Renal pelvis (tissue), 4 donors: ENCODE measurements around the gene HACD2. TPM values are rescaled to one million over a fixed set of nuclear protein-coding genes. Genes with fewer than 3 reads are reported as not detected.

Experiments used
- DNase-seq: peaks from one replicate; pipeline ENCODE4 v3.0.0-alpha.2; 2013
- polyA plus RNA-seq, 3 donors: library from polyadenylated mRNA; unstranded; fragments of 120-200 nt; gene quantifications; one replicate each; pipeline ENCODE4 v1.2.1, GENCODE V29; 2013; ENCODE audit not compliant: insufficient read length in 3 of 3

HACD2 gene
- polyA plus RNA-seq, 3 donors: 39.7 to 52.9 (median 50.8) TPM

DNA sequence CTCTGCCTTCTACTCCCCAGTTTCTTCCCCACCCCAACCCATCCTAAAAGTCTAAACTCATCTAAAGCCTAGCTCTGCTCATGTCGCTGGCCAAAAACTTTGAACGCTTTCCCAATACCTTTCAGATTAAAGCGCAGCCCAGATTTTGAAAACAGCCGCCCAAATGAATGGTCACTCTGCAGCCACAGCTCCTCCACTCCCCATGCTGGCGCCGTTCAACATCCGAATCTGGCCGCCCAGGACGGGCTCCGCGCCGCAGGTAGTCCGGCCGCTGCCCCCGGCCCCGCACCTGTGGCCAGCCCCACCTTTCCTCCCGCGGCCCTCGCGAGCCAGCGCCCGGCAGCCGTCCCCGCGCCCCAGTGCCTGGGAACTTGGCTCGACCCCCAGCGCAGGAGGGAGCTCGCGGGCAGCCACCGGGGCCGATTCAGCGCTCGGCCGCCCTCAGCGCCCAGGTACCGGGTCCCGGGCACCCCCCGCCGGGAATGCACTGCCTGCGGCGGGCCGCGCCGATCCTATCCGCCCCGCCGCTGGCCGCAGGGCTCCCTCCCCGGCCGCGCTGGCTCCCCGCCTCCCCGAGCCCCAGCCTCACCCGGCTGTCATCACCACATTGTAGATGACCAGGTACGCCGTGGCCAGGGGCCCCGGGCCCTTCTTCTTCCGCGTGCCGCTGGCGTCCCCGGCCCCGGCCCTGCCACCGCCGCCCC lies 417 bp downstream of the HACD2 start:
- peak; percentile 38 for DNase-seq

DNA sequence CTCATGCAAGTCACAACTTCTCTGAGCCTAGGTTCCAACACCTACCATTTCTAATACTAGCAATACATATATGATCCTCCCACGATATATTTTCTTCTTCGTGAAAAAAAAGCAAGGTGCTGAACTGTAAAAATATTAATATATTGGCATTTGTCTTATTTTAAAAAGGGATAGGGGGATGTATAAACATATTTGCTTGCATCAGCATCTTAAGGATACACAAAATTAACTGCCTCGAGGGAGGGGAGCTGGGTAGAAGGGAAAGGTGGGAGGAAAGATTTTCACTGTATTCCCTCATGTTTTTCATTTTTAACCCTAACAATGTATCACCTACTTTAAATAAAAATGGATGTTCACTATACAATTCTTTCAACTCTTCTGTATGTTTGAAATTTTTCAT lies 1.3 kb downstream of the HACD2 start:
- no peak for DNase-seq

DNA sequence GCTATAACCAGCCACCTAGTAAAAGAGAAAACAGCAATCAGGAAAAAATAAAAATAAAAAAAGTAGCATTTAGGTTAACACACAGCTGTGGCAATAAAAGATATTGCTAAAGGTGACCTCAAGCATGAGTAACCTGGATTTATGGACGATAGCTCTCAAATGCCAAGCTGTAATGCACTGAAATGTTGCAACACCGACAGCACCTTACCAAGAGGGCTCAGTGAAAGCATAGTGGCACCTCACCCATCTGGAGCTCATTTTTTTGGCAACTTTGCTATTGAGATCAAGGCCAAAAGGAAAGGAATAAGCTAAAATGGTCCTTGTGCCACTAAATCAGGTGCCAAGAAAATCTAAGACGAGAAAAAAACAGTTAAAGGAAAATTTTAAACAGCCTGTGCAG lies 2.5 kb downstream of the HACD2 start:
- no peak for DNase-seq

DNA sequence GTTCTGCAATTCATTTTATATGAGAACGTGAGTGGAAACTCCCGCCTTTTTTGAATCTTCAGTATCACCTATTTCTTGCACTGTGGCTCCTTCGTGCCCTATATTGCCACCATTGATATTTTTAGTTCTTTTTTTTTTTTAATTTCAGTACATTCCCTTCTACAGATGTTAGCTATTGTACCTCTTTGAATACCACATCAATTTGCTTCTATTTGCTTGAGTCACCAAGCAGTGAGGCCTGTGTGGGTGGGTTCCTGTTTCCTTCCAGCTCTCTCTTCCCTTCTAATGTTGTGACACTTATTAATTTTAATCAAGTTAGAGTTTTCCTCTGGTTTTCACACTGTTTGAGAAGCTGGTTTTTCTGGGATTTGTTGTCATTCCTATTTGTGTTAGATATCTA lies 8.7 kb downstream of the HACD2 start:
- no peak for DNase-seq

DNA sequence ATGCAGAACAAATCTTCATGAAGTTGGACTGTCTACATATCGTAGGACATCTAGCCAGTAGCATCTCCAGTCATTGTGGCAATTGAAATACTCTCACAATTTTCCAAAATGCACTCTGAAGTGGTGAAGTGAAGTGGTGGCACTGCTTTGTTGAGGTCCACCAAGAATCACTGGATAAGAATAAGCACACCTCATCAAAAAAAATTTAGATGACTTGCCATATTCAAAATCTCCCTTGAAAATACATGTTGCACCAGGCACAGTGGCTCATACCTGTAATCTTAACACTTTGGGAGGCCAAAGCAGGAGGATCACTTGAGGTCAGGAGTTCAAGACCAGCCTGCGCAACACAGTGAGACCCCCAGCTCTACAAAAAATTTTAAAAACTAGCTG lies 12.9 kb downstream of the HACD2 start:
- DNase-seq: no peak

DNA sequence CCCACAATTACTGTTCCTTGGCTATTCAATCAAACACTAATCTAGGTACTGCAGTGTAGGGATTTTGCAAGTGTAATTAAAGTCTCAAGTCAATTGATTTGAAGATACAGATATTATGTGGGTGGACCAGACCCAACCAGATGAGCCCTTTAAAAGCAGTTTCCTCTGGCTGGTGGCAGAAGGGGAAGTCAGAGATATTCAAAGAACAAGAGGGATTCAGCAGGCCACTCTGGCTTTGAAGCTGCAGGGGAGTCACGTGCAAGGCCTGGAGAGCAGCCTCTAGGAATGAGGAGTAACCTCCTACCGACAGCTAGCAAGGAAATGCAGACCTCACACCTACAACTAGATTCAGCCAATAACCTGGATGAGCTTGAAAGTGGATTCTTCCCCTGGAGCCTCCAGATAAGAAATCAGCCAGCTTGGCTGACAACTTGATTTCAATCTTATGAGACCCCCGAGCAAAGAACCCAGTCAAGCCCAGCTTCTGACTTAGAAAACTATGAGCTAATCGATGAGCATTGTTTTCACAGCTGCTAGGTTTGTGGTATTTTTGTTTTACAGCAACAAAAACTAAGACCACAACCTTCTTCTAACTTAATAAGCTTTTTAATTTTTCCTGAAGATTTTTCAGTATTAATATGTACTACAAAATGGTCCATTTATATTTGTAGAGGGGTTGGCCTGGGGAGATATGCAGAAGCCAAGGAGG lies 13.4 kb downstream of the HACD2 start:
- DNase-seq: no peak

DNA sequence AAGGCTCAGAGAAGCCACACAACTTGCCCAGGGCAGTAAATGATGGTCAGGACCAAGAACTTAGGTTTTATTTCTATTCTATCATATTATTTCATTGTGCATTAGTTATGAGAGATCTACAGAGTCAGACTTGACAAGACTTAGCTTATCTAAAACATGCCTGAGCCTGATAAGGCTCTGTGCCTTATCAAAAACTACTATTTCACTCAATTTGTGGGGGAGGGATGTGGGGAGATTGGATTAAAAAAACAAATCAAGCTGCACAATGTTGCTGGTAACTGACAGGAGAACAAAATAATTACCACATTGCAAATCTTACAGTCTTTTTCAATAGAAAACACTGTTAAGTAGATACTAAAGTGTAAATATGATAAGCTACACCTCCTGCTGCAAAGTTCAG lies 16.0 kb downstream of the HACD2 start:
- DNase-seq: no peak

DNA sequence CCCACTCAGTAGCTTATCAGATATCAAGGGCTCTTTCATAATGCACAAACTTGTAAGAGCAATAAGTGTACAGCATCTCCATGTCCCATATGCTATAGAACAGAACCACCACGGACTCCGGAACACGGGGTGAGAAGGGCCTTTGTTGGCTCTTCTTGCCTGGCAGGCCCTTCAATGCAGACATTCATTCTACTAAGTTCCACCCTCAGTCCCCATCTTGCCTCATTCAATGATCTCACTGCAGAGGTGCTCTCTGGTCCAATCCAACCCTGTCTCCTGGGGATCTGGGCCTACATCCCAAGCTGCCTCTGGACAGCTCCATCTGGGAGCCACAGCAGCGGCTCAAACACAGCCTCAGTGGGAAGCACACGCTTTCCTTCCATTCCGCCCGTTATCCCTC lies 16.8 kb downstream of the HACD2 start:
- DNase-seq: no peak

DNA sequence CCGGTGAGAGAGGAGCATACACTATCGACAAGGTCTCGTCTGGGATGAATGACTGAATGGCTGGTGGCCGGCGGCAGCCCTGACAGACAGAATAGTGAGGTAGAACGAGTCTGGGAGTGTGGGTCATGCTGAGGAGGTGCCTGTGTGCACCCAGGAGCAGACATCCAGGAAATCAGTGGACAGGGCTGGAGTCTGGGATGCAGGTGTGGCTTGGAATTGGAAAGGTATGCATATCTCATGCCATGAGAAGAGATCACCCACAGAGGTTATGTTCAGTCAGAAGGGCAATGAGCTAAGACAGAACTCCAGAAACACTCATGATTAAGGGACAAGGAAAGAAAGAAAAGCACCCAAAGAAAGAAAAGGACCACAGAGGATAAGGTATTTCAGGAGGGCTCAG lies 20.8 kb downstream of the HACD2 start:
- no peak for DNase-seq

DNA sequence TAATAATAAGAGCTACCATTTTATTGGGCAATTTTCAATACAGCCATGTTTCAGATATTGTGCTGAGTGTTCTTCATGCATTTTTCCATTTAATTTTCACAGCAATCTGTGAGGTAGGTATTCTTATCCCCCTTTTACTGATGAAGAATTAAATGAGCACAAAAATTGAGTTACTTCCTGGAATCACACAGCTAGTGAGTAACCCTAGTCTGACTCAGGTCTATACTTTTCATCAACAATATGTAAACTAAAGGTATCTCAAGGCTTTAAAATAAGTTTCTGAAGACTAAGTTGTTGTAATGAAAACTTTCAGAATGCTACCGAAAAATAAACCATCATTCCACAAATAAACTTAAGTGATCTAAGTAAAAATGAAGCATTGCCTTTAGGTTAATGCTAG lies 22.3 kb downstream of the HACD2 start:
- no peak for DNase-seq

DNA sequence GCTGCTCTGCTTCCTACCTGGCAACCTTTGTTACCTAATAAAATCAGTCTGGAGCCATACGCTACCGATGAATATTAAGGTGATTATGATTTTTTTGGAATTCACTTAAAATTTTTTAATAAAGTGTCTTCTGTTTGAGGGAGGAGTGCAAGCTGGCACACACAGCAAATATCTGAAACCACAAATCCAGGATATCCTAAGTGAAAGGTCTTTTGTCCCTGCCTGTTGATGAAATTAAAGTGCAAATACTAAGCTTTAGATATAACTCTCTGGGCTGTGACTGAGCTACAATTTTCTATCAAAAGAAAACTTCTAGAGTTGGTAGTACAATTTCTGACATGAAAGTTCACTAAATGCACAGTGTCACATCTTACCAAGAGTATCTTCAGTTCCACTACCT lies 23.7 kb downstream of the HACD2 start:
- no peak for DNase-seq

DNA sequence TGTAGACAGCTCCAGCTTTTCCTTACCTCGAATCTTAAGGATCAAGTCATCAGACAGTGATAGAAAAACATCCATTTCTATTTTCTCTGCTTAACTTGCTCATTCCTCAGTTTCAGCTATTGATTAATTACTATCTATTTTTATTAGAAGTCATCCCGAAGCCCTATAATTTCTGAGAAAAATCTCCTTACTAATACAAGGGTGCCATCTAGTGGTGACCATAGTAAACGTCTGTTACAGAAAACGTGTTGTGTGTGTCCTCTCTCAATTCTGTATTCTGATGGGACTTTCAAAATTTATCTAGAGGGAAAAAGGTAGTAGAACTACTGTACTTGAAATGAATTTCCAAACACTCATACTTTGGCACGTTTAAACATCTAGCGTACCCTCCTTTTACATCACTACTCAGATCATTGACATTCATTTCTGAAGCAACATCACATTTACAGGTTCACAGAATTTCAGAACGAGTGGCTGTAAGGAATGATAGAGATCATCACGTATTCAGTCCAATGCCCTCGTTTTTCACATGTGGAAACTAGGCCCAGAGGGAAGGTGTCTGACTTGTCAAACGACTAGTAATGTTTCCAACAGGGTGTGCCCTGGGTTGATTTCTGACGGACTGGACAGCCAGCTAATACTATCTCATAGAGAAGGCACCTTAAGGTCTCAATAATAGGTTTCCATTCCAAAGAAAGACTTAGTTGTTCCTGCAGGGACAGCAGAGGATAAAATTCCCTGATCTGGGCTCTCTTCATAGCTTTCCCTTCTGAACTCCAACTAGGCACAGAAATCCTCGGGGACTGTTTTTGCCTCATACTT lies 25.6 kb downstream of the HACD2 start:
- no peak for DNase-seq

DNA sequence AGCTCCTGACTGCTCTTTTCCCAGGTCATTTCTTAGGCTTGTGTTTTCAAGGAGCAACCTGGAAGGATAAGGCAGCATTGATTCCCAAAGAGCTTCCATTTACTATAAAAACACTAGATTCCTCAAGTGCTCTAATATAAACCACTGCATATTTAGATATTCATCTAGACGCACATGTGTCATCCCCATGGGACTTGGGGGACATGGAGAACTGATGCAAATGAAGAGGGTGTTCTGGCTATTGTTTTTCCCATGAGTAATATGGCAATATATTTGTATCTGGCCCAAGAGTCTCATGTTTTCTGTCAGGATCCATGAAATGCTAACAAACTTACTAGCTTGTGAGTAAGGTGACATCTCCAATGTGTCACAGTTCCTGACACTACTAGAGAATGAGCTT lies 31.3 kb downstream of the HACD2 start:
- no peak for DNase-seq

DNA sequence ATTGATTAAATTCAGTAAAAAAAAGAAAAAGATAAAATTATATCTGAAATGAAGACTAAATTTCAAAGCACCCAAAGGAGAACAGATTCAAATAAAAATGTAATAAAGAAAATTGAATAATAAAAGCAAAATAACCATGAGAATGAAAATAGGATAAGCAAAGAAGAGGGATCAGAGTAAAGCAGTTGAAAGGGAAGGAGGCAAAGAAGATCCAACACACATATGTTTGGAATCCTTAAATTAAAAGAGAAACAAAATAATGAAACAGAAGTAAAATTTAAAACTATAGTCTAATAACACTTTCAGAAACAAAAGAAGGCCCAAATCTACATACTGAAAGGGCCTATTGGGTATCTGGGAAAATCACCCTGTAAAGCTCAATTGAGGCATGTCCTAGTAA lies 32.1 kb downstream of the HACD2 start:
- DNase-seq: no peak

DNA sequence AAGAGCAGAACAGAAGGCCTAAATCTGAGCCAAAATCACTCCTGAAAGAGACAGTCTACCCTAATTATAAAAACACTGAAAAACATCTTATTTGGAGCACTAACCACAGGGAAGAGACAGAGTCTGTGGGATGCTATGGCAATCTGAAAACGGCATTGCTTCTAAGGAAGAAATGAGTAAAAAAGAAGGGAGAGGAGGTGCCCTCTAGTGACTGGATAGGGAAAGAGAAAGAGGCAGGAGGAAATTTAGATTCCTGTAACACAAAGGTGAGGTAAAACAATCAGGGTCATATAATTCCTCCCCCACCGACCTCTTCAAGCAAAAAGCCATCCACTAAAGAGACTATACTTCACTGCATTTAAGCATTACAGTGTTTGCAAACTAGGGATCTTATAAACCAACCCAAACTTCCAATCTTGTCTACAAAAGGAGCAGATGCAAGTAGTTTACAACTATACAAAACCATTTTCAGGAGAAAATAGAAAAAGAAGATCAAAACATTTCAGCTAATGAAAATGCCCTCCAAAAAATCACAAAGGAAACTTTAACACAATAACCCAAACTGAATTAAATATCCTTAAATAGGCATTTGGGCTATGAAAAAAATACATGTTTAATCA lies 32.6 kb downstream of the HACD2 start:
- DNase-seq: no peak

DNA sequence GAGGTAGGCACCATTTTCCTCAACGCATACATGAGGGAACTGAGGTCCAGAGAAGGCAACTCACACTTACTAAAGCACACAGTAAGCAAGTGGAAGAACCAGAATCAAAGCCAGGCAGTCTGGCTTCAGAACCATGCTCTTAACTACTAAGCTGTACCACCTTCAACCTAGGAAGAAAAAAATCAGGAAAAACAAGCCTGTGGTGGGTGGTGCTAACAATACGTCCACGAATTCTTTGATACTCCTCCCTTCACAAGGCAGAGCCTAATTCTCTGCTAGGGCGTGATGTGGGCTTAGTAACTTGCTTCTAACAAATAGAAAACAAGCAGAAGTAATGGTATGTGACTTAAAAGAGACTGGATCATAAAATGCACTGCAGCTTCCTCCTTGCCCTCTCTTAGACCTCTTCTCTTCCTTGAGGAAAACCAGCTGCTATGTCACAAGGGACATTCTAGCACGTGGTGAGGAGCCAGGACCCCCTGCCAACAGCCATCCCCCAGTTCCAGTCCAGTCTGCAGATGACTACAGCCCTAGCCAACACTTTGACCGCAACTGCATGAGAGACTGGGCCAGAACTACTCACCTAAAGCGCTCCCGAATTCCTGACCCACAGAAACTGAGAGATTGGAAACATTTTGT lies 36.9 kb downstream of the HACD2 start:
- DNase-seq: peak; percentile 47

DNA sequence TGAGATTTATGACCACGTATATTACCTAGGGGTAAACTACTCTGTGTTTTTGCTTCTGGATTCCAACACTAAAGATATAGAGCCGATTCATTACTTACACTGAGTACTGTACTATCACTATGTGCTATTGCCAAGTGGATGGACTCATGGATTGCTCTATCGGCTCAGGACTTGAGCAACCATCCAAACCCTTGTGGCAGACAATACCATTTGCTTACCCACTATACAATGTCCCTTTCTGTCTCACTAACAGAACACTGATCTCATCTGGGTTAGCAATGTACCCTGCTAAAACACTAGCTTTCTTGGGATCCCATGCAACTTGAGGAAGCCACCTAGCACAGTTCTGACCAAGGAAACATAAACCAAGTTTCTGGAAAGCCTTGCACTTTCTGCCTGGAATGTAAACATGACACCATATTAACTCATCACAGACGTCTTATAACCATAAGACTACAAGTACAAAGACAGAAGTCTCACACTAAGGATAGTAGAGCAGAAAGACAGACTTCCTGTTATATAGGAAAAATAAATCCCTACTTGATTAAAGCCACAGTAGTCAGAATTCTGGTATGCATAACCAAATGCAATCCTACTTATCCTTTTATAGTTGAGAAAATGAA lies 38.6 kb downstream of the HACD2 start:
- no peak for DNase-seq

DNA sequence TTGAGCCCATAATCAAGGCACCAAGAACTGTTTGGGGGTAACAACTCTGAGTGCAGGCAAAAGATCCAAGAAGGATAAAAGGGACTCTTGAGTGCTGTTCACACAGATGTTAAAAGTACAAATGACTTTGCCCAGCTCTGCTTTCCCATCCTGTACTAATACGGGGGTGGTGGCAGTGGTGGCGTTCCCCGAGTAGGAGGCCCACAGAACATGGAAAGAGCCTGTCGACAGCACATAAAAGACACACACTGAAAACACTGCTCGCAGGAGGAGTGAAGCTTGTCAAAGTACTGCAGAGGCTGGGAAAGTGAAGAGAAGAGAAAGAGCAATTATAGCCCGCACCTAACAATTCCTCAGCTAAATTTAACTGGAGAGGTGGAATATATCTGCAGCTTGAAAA lies 40.9 kb downstream of the HACD2 start:
- DNase-seq: no peak

DNA sequence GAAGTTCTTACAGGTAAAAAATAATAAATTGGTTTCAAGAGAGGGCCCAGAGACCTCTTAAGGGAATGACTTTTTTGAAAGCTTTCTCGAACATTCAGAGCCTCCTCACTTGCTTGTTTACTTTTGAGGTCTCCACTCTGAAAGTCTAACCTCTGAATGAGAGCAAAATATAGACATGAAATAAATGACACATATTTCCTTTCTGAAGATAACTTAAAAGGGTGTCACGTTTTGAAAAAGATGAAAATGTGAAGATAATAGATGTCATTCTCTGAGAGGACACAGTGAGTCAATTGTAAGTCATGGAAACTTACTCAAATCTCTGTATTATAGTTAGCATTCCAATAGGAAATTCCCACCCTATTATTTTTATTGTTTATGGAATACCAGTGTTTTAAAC lies 44.6 kb downstream of the HACD2 start:
- no peak for DNase-seq

DNA sequence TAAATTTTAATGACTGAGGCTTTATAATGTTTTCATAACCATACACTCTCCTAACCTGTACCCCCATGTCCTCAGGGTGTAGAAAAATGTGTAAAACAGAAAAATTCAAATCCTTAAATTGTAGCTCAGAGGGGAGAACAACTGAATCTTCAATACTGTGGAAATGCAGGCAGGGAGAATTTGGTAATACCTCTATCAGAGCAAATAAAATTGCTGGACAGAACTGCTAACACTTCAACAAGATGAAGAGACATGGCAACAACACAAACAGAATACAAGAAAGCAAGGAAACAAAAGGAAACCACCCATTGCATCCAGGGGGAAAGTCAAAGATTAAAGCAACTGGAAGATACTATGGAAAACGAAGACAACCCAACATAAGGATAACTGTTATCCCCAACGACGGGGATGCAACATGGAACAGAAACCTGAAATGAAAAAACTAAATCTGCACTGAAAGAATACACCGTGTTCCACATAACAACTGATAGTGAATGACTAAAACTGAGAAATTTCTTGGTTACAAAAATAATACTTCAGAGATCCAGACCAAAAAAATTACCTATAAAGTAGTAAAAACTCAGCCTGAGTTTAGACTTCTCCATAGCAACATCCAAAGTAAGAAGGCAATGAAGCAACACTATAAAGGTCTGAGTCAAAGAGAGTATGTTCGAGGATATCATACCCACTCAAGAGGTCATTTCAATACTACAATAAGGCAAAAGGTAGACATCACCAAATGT lies 48.5 kb downstream of the HACD2 start:
- no peak for DNase-seq

DNA sequence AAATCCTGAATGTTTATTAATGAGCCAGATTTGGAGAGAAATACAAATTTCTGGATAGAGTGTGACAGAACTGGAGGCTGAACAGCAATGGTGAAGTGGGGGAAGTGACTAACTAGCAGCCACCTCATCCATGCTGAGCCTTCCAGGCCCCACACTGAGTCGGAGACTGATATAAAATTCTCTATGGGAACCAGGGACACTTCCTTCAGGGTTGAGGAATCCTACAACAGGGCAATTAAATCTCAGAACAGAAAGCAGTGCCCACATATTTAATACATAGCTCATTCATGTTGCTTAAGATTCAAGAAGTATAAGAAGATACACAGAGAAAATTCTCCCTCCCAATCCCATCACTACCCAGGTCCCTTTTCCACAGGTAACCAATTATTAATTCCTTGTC lies 49.3 kb downstream of the HACD2 start:
- no peak for DNase-seq
